Measurements from ENCODE around the gene RPS6KC1.

Gene RPS6KC1

GRCh38 chr1:213162338-213162737 is 111.3 kb downstream of the RPS6KC1 start:
- no peaks in the 10 kb centered on the region for H3K4me1 ChIP-seq (ENCODE audit: low read depth, poor library complexity, severe bottlenecking)
- no peaks in the 10 kb centered on the region for H3K79me2 ChIP-seq (ENCODE audit: insufficient read depth, low read depth)
- no peak overlapping the region for H3K4me2 ChIP-seq
- H2AFZ ChIP-seq (ENCODE audit: low read depth) = no peak overlapping the region
- no peak for TF ChIP-seq CTCF (conservative IDR thresholded peaks at IDR 0.05; ENCODE audit: low read depth, low read length)
- no peak overlapping the region for H3K27ac ChIP-seq
- no peaks in the 10 kb centered on the region for H3K36me3 ChIP-seq (ENCODE audit: insufficient read depth)
- H3K4me3 ChIP-seq (IDR thresholded peaks at IDR 0.05; ENCODE audit: insufficient read depth, low read depth, low read length) = no peak overlapping the region
- no peak overlapping the region for H3K9ac ChIP-seq
- no peaks in the 10 kb centered on the region for H4K20me1 ChIP-seq (ENCODE audit: insufficient read depth)
- H3K27me3 ChIP-seq (ENCODE audit: insufficient read depth, low read depth) = no peaks in the 10 kb centered on the region

- no peak overlapping the region for H3K4me3 ChIP-seq (IDR thresholded peaks at IDR 0.05; ENCODE audit: insufficient read depth, low read depth, low read length)
- no peak overlapping the region for H3K27ac ChIP-seq
- TF ChIP-seq CTCF (conservative IDR thresholded peaks at IDR 0.05; ENCODE audit: low read depth, low read length) = no peak
- H3K27me3 ChIP-seq (ENCODE audit: insufficient read depth, low read depth) = no peaks in the 10 kb centered on the region
- no peak overlapping the region for H2AFZ ChIP-seq (ENCODE audit: low read depth)
- no peak overlapping the region for H3K9ac ChIP-seq
- H3K36me3 ChIP-seq (ENCODE audit: insufficient read depth) = no peaks in the 10 kb centered on the region
- no peaks in the 10 kb centered on the region for H3K4me1 ChIP-seq (ENCODE audit: low read depth, poor library complexity, severe bottlenecking)
- H3K79me2 ChIP-seq (ENCODE audit: insufficient read depth, low read depth) = no peaks in the 10 kb centered on the region
- H3K4me2 ChIP-seq = no peak overlapping the region
- no peaks in the 10 kb centered on the region for H4K20me1 ChIP-seq (ENCODE audit: insufficient read depth)
Observed at GRCh38 chr1:213162862-213163261, 111.8 kb downstream of the RPS6KC1 start.

GRCh38 chr1:213163278-213163711 is 112.3 kb downstream of the RPS6KC1 start:
- no peaks in the 10 kb centered on the region for H3K79me2 ChIP-seq (ENCODE audit: insufficient read depth, low read depth)
- H3K36me3 ChIP-seq (ENCODE audit: insufficient read depth) = no peaks in the 10 kb centered on the region
- no peak overlapping the region for H3K4me2 ChIP-seq
- no peaks in the 10 kb centered on the region for H4K20me1 ChIP-seq (ENCODE audit: insufficient read depth)
- no peak overlapping the region for H3K4me3 ChIP-seq (IDR thresholded peaks at IDR 0.05; ENCODE audit: insufficient read depth, low read depth, low read length)
- no peak overlapping the region for H3K27ac ChIP-seq
- no peak overlapping the region for H3K9ac ChIP-seq
- no peak overlapping the region for H2AFZ ChIP-seq (ENCODE audit: low read depth)
- H3K4me1 ChIP-seq (ENCODE audit: low read depth, poor library complexity, severe bottlenecking) = no peaks in the 10 kb centered on the region
- no peaks in the 10 kb centered on the region for H3K27me3 ChIP-seq (ENCODE audit: insufficient read depth, low read depth)
- no peak for TF ChIP-seq CTCF (conservative IDR thresholded peaks at IDR 0.05; ENCODE audit: low read depth, low read length)

DNA sequence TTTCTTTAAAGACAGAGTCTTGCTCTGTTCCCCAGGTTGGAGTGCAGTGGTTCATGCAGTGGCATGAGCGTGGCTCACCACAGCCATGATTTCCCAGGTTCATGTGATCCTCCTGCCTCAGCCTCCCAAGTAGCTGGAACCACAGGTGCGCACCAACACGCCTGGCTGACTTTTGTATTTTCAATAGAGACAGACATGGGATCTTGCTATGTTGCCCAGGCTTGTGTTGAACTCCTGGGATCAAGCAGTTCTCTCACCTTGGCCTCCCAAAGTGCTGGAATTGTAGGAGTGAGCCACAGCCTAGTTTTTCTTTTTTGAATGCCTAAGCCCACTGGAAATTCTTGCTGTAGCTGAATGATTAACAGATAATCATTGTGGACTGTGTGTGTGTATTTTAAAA is 113.5 kb downstream of the RPS6KC1 start:
- Histone ChIP-seq H4K20me1 (ENCODE audit: insufficient read depth) (no peaks in the 10 kb centered on the region), H2AFZ (ENCODE audit: low read depth) (no peak overlapping the region), H3K36me3 (ENCODE audit: insufficient read depth) (no peaks in the 10 kb centered on the region), H3K27ac (no peak overlapping the region), H3K4me1 (ENCODE audit: low read depth, poor library complexity, severe bottlenecking) (no peaks in the 10 kb centered on the region), H3K79me2 (ENCODE audit: insufficient read depth, low read depth) (no peaks in the 10 kb centered on the region), H3K9ac (no peak overlapping the region), H3K27me3 (ENCODE audit: insufficient read depth, low read depth) (no peaks in the 10 kb centered on the region), H3K4me3 (IDR thresholded peaks at IDR 0.05; ENCODE audit: insufficient read depth, low read depth, low read length) (no peak overlapping the region), H3K4me2 (no peak overlapping the region)
- TF ChIP-seq CTCF (conservative IDR thresholded peaks at IDR 0.05; ENCODE audit: low read depth, low read length) = no peak
